ENCODE data around the gene KLK2.
A peak's percentile ranks its signal among the peaks of the same experiment; 100 is the strongest.
"Not testable (repeated sequence)": the region's sequence is repeated elsewhere in the genome, so short reads cannot be mapped to it uniquely, and the experiment has no call there.

KLK2 gene

GRCh38 chr19:50896089-50896590, 22.9 kb downstream of the KLK2 start:
- not testable (repeated sequence) for DNase-seq

DNA sequence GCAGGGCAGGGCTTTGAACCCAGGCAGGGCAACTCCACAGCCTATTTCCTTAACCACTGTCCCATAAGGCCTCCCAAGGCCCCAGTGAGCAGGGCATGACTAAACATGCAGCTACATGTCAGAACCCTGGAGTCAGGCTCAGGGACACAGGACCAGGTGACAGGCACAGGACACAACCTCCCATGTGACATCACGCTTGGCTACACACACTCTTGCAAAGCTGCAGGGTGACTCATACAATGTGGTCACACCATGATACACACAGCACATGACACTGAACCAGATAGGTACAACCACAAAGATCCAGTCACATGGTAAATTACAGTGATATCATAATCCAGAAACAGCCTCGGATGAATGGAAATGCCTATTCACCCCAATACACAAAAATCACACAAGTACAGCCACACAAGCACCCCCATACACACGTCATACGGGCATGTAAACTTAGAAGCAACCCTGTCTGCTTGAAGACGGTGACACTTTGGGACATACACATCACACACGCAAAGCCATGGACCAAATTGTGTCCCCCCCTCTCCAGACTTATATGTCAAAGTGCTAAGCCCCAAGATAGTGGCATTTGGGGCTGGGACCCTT, 23.5 kb downstream of the KLK2 start:
- no peak for DNase-seq

DNA sequence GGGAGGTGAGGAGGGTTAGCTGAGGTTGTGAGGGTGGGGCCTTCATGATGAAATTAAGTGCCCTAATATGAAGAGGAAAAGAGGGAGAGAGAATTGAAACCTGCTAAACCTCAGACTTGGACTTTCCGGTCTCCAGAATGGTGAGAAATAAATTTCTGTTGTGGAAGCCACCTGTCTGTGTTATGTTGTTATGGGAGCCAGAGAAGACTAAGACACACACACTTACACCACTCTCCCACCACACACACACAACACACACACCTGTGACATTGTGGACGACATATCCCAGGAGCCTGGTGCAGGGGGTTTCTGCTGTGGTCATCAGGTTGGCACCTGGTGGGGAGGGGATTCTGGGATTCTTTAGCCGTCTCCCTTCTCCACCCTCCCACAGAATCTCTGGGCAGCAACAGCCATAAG, 24.0 kb downstream of the KLK2 start:
- DNase-seq: no peak

DNA sequence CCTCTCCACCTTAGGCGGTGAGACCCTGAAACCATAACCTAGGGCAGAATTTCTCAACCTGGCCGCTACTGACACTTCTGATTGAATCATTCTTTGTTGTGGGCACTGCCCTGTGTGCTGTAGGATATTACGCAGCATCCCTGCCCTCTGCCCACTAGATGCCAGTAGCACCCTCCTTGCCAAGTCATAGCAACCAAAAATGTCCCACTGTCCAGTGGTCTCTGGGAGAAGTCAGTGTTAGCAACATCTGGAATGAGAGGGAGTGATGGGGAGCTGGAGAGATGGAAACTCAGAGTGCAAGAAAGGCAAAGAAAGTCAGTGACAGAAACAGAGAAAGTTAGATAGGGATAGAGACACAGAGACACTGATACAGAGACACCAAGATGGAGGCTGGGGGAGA, 24.4 kb downstream of the KLK2 start:
- no peak for DNase-seq

DNA sequence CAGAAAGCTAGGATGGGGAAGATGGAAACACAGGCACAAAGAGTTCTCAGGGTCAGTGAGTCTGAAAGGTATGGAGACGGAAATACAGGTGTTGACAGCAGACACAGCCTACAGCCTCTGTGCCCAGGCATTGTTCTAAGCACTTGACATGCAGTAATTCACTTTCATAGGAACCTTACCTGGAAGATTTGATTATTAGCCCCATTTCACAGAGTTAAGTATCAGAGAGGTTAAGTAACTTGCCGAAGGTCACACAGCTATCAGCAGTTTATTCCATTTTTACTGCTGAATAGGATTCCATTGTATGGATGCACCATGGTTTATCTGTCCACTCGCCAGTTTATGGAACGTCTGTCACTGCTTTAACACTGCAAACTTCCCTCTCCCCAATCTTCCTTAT, 24.8 kb downstream of the KLK2 start:
- DNase-seq: no peak

DNA sequence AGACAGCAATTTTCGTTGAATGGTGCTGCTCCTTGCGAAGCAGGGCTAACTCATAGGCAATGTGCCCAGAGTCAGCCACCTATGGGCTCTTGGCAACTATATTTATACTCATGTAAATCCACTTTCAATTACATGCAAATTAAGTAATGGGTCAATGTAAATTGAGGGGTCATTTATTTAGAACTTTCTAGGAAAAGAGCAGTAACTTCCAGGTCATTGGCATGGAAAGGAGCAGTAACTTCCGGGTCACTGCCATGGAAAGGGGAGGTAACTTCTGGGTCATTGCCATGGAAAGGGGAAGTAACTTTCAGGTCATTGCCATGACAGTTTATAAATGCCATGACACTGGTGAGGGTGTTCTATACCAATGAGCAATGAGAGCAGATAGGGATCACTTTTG, 26.3 kb downstream of the KLK2 start:
- DNase-seq: no peak

GRCh38 chr19:50902640-50903039, 29.4 kb downstream of the KLK2 start:
- DNase-seq: no peak

GRCh38 chr19:50906217-50906616, 33.0 kb downstream of the KLK2 start:
- DNase-seq: peak in 1 of 2 experiments; percentile 30

DNA sequence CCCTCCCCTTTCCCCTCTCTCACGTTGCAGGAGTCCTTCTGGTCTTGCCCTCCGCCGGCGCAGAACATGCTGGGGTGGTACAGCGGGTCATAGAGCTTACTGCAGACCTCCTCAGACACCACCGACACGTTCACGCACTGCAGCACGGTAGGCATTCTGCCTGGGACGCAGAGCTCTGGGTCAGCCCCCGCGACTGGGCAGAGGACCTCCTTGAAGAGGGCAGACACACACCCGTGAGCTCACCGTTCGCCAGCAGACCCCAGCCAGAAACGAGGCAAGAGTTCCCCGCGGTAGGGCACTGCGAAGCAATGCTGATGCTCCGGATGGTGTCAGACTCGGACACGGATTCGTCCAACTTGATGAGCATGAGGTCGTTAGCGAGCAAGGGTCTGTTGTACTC, 35.1 kb downstream of the KLK2 start:
- no peak for DNase-seq

DNA sequence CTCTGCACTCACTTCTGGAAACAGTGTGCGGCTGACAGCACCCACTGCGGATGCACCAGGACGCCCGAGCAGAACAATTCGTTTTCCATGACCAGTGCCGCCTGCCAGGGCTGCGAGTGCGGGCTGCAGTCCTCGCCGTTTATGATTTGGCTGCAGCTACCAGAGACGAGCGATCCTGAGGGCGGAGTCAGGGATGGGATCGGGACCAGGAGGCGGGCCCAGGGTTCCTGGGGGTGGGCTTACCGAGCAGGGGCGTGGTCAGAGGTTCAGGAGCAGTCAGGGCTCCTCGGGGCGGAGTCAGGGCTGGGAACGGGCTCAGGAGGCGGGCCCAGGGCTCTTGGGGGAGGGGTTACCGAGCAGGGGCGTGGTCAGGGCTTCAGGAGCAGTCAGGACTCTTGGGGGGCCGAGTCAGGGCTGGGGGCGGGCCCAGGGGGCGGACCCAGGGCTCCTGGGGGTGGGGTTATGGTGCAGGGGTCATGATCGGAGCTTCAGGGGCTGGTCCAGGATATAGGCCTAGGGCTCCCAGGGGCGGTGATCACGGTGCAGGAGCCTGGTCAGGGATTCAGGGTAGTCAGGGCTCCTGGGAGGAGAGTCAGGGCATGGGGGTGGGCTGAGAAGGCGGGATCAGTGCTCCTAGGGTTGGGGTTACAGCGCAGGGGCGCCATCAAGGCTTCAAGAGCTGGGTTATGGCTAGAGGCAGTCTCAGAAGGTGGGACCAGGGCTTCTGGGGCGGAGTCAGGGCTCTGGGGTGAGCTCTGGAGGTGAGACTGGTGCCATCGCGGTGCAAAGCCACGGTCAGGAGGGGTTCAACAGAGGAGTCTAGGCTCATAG, 36.2 kb downstream of the KLK2 start:
- DNase-seq: no peak

- DNase-seq: no peak
Observed at GRCh38 chr19:50910722-50911121, 37.5 kb downstream of the KLK2 start.

GRCh38 chr19:50911206-50912101, 38.2 kb downstream of the KLK2 start, which contains the start of gene KLK4:
Gene KLK4 (minus strand): TSS chr19:50911395. CDS start chr19:50910738, 657 bp downstream.
- DNase-seq: no peak

DNA sequence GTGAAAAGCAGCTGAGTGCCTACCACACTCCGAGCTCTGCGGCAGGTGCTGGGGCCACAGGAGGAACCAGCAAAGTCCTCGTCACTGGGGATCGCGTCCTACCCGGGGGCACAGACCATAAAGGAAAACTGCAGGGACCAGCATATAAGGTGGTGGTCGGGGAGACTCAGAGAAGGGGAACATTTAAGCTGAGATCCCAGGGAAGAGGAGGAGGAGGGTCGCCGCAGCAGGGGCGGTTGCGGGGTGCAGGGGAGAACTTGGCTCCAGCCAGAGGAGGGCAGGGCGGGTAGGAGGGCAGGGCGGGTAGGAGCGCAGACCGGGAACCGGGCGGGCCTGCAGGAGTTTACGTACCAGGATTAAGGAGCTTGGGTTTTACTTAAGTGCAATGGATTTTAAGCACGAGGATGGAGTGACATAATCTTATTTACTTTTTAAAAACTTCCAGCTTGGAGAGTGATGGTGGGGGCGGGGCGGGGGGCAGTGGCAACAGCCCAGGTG, 38.9 kb downstream of the KLK2 start:
- no peak for DNase-seq

DNA sequence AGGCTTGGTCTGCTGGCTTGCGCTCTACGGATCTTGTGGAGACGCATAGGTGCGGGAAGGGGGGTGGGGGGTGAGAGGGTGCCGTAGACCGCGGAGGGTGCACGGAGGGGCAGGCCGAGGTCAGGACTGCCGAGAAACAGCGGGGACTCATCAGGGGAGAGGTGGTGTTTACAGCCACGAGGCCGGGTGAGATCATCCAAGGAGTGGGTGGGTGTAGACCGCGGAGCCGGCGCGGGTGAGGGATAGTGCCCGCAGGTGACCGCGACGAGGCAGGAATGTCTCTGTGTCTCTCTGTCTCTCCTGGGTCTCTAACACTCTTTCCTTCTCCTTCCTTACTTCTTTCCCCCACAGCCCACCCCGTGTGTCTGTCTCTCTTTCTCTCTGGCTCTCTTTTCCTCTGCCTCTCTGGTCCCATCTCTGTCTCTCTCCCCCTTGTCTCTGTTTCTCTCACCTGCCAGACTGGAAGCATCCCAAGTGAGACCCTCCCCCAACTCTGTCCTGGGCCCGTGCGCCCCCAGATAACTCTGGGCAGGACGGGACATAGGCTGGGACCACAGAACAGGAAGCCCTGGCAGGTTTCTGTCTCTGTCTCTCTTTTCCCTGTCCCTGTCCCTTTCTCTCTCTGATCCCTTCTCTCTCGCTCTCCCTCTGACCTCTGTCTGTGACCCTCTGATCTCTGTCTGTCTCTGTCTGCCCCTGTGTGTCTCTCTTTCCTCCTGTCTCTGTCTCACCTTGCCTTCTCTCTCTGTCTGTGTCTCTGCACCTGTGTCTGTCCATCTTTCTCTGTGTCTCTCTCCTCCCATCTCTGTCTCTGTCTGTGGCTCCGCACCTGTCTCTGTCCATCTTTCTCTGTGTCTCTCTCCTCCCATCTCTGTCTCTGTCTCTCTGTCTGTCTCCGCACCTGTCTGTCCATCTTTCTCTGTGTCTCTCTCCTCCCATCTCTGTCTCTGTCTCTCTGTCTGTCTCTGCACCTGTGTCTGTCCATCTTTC, 39.8 kb downstream of the KLK2 start:
- no peak for DNase-seq

DNA sequence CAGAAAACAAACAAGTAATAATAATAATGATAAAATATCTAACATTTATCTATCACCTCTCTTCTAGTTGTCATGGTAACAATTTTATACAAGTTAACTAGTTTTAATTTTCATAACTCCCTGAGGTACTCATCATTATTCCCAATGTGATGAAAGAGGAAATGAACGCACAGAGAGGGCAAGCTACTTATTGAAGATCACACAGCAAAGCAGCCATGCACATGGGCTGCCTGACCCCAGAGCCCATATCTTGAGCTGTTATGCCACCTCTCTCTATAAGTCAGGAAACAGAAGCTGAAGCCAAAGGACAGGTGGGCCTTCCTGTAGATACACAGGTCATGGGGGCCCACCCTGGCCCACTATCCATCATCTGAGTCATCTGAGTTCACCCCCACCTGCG, 42.8 kb downstream of the KLK2 start:
- no peak for DNase-seq

- DNase-seq: no peak
Observed at GRCh38 chr19:50921426-50922316, 48.4 kb downstream of the KLK2 start.

DNA sequence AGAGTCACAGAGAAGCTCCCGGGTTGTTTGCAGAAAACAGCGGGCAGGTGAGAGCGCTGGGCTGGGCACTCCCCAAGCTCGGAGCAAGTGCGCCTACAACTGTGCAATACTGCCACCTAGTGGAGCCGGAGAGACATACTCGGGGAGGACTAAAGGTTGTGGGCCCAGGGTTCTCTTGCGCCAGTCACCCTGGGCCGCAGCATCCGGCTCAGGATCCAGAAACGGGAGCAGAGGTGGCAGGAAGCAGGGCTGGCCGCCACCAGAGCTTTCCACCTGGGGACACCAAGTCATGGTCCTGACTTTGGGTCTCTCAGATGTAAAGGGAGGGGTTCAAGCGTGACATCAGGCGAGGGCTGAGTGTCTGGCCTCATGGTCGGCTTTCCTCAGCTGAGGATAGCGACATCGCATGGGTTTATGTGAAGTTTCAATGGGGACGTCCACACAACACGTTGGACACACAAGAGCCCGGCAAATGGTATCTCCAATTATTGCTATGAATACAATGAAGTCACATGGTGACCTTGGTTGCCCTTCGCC, 49.1 kb downstream of the KLK2 start:
- DNase-seq: peak; percentile 56 to 75

DNA sequence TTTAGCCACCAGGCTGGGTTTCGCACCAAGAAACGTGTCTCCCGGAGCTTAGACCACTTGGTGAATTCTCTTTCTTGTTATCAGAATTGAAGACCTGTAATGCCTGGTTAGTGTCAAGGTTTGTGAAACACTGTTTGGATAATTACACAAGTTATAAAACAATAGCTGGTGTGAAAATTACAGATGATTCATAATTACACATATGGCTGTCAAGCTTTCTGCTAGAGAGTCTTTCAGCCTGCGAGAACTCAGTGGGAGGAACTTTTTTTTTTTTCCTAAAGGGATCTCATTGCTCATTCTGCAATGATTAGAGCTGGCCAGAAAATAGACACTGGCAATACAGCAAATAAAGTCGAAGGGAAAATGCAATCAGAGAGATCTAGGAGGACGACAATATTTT, 51.3 kb downstream of the KLK2 start:
- DNase-seq: no peak

DNA sequence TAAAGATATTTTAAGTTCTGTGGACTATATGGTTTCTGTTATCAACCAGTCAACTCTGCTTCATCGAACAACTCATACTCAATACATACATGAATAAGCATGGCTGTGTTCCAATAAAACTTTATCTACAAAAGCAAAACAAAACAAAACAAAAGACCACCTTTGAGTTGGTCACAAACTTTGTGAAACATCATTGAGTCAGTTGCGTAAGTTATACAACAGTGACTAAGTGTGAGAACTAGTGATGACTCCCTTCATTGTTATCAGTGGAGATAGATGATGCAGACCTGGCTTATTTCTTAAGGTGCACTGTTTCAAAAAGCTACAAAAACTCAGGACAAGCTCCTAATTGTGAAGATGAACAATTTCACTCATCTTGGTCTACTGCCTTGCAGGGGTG, 52.5 kb downstream of the KLK2 start:
- DNase-seq: no peak

- DNase-seq: no peak
Observed at GRCh38 chr19:50926144-50926543, 52.9 kb downstream of the KLK2 start.
